ENCODE results near the gene DKK3.

Gene DKK3

GRCh38 chr11:11937957-11938356, 70.5 kb downstream of the DKK3 start:
- DNase-seq: no peak

- DNase-seq: no peak
Measured at GRCh38 chr11:11937433-11937832, 71.0 kb downstream of the DKK3 start.

GRCh38 chr11:11935536-11935935, 72.9 kb downstream of the DKK3 start:
- no peak for DNase-seq

- DNase-seq: peak; percentile 43
Measured at GRCh38 chr11:11931461-11932055, 76.9 kb downstream of the DKK3 start.

GRCh38 chr11:11929920-11930319, 78.5 kb downstream of the DKK3 start:
- DNase-seq: no peak

GRCh38 chr11:11923828-11924227, 84.6 kb downstream of the DKK3 start:
- DNase-seq: no peak

GRCh38 chr11:11916981-11917399, 91.4 kb downstream of the DKK3 start:
- no peak for DNase-seq

GRCh38 chr11:11915625-11916024, 92.8 kb downstream of the DKK3 start:
- DNase-seq: no peak

- DNase-seq: no peak
Measured at GRCh38 chr11:11913395-11913794, 95.0 kb downstream of the DKK3 start.
